GDM1 (cell line): ENCODE results near the gene RPTOR.
A peak's percentile ranks its signal among the peaks of the same experiment; 100 is the strongest.
"Not testable (repeated sequence)": the region's sequence is repeated elsewhere in the genome, so short reads cannot be mapped to it uniquely, and the experiment has no call there.

Source experiments
- DNase-seq: peaks from one replicate; lab custom pipeline; 2025; lab: John Stamatoyannopoulos, UW

RPTOR gene

DNA sequence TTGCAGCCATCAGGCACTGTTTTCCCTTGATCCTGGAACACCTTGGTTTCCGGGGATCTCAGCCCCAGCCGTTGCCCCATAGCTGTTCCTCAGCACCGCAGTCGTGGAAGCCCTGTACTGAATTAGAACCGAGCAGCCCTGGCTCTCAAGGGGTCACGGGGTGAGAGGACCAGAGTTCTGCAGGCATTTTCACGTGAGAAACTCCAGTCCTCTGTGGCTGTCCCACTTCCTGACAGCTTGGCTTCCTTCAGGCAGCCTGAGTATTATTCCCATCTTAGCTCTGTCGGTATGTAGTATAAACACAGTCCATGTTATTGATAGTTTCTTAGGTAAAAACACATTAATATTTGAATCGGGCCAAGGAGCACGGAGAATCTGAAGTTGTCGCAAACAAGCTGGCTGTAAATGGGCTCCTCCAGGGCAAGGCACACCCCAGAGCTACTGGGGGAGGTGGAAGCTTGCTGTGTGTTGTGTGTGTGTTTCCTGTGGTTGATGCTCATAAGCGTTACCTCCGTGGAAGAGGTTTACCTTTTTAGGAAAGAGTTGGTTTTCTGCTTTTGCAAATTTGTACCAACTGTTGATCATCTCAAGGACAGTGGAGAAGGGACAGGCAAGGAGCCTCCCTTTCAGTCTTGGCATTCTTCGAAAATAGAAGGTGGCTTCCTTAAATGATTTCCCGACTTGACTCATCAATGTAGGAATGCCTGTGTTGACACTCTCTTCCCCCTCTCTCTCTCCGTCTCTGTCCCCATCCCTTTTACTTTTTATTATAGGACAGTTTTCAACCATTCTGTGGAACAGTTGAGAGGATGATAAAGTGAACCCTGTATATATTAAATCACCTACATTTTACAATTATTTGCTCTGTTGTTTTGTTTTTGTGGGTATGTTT lies 238.1 kb downstream of the RPTOR start:
- DNase-seq, result peak; percentile 29

DNA sequence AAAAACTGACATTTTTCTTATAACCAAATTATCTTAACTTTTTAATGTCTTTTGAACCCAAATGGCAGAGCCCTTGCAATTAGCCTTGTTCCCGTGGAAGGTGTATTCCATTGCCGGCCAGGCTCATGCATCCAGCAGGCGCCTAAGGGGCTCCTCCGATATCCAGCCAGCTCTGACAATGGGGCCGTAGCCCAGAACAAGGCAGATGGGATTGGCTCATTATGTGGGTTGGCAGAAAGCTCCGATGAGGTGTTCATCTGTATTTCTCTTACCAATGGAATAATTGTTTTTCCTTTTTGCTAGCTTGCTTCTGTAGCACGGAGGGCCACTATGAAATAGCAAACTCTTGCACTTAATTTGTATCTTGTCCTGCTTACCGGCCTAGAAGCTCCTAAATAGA lies 238.8 kb downstream of the RPTOR start:
- DNase-seq, result no peak

DNA sequence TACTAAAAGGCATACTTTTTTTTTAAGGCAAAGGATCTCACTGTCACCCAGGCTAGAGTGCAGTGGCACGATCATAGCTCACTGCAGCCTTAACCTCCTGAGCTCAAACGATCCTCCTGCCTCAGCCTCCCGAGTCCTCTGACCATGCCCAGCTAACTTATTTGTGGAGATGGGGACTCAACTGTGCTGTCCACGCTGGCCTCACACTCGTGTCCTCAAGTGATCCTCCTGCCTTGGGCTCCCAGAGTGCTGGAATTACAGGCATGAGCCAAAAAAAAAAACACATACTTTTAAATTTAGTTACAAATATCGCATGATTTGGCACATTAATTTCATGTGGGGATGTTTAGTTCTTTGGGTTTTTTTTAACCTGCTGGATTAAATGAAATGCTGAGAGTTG lies 239.3 kb downstream of the RPTOR start:
- no peak for DNase-seq

DNA sequence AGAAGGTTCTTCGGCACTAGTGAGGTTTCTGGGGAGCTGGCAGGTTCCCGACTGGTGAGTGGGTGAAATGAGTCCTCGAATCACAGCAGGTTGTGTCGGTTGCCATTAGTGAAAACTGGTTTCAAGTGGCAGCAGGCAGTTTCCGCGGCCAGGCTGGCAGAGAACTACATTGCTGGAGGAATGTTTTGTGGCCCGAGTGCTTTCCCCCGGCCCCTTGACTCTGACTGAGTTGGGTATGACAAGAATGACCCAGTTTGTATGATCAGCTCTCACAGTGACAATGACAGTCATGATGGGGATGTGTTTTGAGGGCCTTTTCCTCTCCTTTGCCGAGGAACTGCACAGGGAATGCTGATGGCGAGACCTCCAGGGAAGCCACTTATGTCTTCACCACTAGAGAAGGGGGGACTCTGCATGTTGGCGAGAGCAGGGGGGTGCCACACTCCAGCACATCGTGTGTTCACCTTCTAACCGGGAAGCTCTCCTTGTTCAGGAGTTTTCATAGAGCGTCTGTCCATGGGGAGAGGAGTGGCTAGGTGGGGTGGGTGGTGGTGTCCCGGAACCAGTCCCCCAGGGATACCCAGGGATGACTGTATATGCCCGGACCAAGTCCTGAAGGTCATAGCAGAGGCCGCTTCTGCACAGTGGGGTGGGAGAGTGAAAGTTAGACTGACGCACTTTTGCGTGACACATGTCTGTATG lies 241.0 kb downstream of the RPTOR start:
- DNase-seq, result no peak

DNA sequence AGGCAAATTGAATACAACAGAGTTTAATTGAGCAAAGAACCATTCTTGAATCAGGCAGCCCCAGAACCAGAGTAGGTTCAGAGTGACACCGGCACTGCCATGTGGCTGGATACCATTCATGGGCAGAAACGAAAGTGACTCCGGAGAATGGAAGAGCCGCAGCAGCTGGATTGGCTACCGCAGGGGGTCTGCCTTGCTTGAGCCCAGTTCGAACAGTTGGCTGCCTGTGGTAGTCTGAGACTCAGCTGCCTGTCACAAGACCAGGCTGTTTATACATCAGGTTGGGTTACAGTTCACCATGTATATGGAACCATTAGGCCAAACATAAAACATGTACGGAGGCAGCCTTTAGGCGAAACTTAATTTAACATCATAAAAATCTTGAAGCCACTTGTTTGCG lies 241.8 kb downstream of the RPTOR start:
- no peak for DNase-seq

DNA sequence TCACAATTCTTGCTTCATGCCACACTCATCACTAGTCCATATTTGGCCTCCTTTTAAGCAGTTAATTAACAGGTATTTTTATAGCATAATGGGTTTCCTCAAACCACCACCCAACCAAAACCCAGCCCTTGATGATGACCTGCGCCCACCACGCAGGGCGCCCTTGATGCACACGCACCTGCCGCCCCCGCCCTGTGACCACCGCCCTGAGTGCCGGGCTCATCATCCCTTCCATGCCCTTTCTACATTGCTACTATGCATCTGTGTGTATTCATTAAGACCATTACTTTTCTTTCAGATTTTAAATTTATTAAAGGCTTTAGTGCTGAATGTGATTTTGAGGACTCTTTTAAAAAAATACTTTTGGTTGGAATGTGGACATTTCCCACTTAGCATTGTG lies 242.2 kb downstream of the RPTOR start:
- DNase-seq, result no peak

DNA sequence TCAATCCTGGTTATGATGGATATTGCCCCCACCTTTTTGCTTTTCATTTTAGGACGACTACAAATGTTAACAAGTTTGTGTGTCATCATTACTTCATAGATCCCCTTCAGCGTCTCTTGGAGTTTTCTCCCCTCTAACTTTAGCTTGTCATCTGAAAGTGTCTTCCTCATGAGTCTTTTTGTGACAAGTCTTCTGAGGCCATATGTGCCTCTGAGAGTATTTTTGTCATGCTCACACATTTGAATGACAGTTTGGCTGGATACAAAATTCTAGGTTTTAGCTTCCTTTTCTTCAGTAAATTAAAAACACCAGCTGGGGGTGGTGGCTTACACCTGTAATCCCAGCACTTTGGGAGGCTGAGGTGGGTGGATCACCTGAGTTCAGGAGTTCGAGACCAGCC lies 243.2 kb downstream of the RPTOR start:
- no peak for DNase-seq

DNA sequence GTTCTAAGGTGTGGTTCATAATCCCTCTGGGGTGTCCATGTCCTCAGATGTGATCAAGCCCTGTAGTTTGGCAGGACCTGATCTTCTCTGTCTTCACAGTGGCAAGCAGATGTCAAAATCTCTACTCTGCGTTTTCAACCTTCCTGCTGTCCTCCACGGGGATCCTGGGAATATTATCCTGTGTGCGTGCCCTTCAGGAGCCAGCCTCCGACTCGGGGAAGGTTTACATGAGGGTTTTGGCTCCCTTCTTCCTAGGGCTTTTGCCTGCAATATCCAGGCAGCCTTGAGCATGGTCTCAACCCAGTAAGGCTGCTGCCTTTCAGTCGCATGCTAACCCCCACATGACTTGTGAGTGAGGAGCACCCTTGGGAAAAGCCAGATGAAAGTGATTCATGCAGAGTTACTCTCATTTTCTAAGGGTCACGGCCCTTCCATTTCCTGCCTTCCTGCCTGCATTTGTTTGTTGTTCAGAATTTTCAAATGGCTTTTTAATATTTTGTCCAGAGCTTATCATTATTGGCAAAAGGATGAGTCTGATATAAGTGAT lies 244.8 kb downstream of the RPTOR start:
- no peak for DNase-seq

DNA sequence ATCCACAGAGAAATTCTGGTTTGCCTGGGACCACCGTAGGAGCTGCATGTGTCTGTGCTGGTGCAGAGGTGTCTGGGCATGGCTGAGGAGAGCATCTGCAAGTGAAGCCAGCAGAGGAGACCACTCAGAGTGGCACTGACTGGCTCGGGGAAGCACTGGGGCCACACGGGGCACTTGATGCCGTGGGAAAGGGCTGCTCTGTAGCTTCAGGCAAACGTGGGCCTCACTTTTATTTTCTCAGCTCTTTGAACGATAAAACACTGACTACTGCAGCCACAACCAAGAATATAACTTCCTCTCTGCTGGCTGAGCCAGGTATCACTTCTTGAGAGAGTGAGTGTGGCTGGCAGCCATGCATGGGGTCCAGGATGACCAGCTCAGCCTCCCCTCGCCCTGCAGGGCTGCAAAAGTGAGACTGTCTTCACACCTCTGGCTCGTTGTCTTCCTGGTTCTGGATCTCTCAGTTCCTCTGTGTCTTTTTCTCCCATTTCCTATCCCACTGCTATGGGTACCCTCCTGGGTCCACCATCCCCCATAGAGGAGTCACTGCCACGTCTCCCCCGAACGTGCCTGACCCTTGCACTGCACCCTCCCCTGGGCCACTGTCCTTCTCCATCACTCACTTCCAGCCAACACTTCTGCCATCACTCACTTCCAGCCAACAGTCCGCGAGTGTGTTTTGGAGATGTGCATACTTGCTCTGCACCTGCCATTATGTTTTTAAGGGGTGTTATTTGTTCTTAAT lies 245.6 kb downstream of the RPTOR start:
- DNase-seq, result no peak

DNA sequence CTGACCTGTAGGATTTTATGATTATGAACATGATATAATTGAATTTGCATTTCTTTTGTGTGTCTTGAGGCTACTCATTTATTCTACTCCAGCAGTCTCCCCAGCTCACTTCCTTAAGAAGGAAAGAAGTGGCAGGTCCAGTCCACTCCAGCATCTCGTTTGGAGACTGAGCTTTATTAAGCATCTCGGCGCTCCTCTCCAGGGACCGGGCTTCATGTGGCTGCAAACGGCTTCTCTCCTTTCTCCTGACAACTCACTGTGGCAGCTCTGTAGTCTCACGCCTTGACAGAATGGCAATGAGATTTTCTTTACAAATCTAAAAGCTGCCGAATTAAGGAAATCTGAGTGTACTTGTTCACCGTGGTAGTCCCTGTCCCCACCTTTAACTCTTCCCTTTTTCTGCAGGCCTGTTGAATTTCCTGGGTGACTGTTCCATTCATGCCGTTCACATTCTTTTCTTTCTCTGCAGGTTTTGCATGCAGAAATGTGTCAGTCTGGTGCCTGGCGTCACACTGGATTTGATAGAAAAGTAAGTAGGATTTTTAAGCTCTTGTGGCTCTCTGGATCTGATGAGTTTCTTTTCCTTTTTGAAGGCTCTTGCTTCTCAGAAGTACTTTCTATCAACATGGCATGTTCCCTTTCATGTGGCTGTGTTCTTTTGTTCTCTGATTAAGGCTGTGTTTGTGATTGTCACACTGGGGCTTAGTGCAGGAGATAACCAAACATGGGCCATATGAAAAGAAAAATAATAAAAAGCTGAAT lies 246.5 kb downstream of the RPTOR start:
- no peak for DNase-seq

DNA sequence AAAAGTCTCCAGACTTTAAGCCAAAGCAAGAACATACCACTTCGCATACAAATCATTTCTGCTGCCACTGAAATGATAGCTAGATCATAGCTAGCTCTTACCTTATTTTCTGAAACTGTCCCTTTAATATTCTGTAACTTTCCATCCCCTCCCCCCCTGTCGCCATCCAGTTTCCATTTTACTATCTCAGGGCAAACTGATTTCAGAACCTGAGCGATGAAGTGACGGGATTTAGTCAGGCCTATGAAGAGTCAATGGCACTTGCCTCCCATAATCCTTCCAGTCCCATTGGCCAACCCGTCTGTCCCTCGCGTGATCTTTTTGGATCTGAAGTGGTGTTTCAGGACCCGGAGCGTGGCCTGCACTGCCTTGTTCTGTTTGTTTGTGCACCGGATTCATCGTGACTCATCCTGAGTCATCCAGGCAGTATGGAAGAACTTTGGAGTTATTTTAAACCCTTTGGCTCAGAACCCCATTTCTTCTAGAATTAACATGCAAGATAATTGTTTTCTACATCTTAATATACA lies 247.2 kb downstream of the RPTOR start:
- DNase-seq, result no peak

DNA sequence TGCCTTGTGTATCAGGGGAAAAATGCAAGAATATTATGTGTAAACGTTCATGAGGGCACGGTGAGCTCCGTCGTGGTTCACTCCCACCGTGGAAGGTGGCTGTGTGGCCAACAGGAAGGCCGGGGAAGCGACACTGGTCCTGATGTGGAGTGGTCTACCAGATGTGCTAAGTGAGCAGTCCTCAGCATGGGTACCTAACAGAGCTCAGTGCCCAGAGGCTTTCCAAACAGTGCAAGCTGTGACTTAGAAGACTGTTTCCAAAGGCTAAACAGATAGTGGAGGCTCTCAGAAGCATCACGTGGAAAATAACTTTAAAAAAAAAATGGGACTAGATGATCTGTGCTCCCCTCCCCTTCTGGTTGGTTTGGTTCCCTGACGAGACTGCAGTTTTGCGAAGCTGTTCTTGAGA lies 247.7 kb downstream of the RPTOR start:
- no peak for DNase-seq

DNA sequence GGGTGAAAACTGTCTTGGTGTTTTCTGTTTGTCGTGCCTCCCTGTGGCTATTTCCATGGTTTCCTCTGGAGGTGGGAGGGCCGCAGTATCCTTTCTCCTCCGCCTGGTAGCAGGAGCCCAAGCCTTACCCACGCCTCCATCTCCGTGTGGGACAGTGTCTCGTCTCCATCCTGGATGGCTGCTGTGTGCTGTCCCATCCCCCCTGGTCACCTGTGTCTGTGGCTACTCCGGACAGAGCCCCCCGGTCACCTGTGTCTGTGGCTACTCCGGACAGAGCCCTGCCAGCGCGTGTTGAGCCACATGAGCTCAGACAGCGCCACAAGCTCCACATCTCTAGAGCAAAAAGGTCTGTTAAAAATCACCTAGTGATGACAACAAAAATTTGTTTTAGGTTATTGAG lies 248.8 kb downstream of the RPTOR start:
- DNase-seq, result no peak

DNA sequence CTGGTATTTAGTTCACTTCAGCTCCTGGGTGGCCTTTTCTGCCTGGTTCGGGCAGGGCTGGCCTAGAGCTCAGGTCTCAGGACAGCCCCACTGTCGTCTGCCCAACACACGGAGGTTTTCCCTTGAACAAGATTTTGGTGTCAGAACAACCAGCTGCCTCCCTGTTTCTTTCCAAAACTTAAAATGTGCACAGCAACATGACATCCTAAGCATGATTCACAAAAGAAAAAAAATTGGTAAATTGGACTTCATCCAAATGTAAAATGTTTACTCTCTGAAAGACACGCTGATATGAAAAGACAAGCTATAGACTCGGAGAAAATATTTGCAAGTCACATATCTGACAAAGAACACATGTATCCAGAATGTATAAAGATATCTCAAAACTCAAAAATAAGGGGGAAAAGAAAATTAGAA lies 249.2 kb downstream of the RPTOR start:
- no peak for DNase-seq

DNA sequence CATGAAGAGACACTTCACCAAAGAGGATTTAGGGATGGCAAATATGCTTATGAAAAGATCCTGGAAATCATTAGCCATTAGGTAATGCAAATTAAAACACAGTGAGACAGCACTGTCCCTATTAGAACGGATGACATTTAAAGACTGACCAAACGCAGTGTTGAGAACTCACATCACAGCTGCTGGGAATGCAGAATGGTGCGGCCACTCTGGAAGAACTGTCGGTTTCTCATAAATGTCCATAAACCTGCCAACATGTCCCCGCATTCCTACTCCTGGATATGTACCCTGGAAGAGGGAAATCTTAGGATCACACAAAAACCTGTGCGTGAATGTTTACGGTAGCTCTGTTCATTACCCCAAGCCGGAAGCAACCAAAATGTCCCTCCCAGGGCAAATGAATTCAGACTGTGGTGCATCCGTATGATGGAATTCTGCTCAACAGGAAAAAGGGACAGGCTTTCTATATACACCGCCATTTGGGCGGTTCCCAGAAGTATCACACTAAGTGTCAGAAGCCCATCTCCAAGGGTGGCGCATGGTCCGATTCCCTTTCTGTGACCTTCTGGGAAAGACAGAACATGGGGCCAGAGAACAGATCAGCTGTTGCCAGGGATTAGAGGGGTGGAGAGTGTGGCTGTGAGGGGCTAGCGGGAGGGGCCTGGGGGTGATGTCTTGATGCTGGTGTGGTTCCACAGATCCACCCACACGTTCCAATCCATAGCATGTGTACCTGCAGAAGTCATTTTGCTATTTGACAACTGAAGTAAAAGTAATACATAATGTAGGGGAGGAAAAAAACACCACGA lies 249.8 kb downstream of the RPTOR start:
- DNase-seq, result no peak

DNA sequence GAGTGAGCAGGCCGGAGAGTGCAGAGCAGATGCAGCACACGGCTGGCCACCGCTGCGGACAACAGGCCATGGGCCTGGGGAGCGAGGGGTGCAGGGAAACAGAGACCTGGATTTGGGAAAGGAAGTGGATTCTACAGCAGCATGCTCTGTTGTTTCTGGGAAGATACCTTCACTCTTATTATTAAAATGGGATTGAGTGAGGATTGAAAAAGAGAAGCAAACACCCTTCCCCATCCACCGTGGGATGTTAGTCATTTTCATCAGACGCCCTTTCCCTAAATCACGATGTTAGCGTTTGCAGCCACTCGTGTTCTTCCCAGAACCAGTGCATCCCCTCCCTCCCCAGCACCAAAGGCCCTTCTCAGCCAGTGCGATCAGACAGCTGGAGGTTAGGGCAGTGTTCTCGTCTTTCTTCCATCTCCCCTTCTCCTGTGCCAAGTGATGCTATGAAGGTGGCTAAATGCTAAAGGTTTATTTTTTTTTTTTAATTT lies 250.5 kb downstream of the RPTOR start:
- DNase-seq, result no peak

DNA sequence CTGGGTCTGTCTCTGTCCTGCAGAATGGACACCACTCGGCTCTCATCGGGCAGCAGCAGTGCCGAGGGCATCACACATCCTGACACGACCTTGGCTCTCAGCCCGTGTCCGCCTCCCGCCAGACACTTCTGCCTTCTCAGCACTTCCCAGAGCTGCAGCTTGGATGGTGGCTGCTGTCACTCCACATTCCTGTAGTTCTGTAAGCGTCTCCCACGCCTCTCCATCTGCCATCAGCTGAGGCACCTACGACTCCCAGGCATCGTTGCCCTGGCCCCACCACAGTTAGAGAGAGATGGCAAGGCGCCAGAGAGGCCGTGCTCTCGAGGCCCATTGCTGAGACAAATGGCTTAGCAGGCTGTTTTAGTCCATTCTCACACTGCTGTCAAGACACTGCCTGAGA lies 251.1 kb downstream of the RPTOR start:
- no peak for DNase-seq

DNA sequence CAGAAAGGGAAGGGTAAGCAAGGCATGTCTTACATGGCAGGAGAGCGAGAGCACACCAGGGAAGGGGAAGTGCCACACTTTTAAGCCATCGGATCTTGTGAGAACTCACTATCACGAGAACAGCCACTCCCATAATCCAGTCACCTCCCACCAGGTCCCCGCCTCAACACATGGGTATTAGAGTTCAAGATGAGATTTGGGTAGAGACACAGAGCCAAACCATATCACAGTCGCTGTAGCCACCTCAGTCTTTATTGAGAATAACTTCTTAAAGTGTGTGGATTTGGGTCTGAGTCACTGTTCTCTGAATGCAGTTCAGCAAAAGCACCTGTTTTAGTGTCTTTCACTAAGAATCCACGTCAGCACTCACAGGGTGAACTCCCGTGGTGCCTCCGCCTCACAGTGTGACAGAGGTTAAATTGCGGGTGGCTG lies 251.8 kb downstream of the RPTOR start:
- no peak for DNase-seq

DNA sequence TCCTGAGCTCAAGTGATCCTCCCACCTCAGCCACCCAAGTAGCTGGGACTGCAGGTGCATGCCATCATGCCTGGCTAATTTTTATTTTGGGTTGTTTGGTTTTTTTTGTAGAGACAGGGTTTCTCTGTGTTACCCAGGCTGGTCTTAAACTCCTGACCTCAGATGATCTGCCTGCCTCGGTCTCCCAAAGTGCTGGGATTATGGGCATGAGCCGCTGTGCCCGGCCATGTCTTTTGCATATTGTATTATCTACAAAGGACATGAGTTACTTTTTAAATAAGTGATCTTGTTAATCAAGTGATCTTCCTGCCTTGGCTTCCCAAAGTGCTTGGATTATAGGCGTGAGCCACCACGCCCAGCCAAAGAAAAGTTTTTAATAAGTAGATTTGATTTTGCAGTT lies 252.6 kb downstream of the RPTOR start:
- not testable (repeated sequence) for DNase-seq
